ENCODE data around the gene SLC23A1. TPM values are rescaled to one million over a fixed set of nuclear protein-coding genes. Genes with fewer than 3 reads are reported as not detected.
A peak's percentile ranks its signal among the peaks of the same experiment; 100 is the strongest.

SLC23A1 gene
- total RNA-seq, 1 experiment from 2014 or later = not detected

GRCh38 chr5:139394123-139394653 lies 11.1 kb upstream of the SLC23A1 start:
- ATAC-seq (no peak), DNase-seq (ENCODE audit: low read depth, low spot score) (no peak)
- Histone ChIP-seq H3K27ac (ENCODE audit: low read length) (no peak overlapping the region), H3K36me3 (ENCODE audit: control insufficient read depth, insufficient read depth, low read length) (peaks cover 2% of the 10 kb centered on the region; the same call in 1 of the 2 replicates), H3K4me3 (ENCODE audit: low read depth in 2 of 2, low read length in 2 of 2) (no peak overlapping the region), H3K27me3 (ENCODE audit: control insufficient read depth, insufficient read depth, low read length) (no peaks in the 10 kb centered on the region), H3K9me3 (ENCODE audit: control insufficient read depth, insufficient read depth, low read depth, low read length) (no peaks in the 10 kb centered on the region), H3K4me1 (ENCODE audit: control insufficient read depth, insufficient read depth, low read length) (peaks cover 27% of the 10 kb centered on the region)
- in situ Hi-C loops (cut with HindIII; ENCODE audit: low pct_unique_long_range_greater_than_20kb, low sequenced_read_pairs) (no loop called here), intact Hi-C loops (cut with micrococcal nuclease; ENCODE audit: unreplicated experiment) (loop anchor here (10.0 kb wide), 1 partner anchor 109 kb away; no protein-coding TSS in a partner anchor)
- CTCF ChIA-PET = no interaction called here
- POLR2A ChIA-PET = no interaction called here
- no TSS peak for BruUV-seq (replicated peaks)
- TF ChIP-seq SIN3A (IDR thresholded peaks at IDR 0.05; ENCODE audit: borderline replicate concordance, insufficient read depth, low read depth, low read length) (no peak), REST (IDR thresholded peaks at IDR 0.05; ENCODE audit: insufficient read depth in 1 of 2, low read depth in 2 of 2, low read length in 1 of 2) (no peak), POLR2AphosphoS5 (IDR thresholded peaks at IDR 0.05; ENCODE audit: low read depth, low read length) (no peak), CTCF (IDR thresholded peaks at IDR 0.05) (peak; percentile 27; the same call in 1 of the 2 replicates), TCF7L2 (IDR thresholded peaks at IDR 0.05; ENCODE audit: low read depth, low read length) (no peak)

DNA sequence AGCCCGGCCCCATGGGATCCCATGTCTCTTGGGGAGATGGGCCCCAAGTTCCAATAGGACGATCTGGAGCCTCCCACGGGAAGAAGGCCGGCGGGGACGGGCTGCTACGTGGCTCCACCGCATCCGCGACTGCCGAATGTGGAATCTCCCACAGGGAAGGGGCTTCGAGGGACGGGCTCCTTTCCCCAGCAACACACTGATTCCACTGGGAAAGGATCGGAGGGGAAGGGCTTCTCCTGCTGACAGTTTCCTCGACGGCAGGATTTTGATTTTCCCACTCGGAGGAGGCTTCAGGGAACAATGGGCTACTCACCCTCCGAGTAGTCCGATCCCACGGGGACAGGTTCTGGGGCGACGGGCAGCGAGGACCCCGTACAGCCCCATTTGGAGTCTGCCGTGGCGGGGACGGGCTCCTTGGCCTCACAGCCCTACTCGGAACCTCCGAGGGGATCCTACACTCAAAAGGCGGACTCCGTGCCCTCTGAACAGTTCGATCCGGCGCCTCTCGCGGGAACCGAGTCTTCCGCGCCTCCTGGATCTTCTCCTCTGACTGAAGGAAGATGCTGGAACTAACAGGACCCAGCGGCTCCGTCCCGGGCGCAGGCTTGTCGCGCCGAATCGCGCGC lies 10.5 kb upstream of the SLC23A1 start:
- no peaks in the 10 kb centered on the region for H3K9me3 ChIP-seq (ENCODE audit: control insufficient read depth, insufficient read depth, low read depth, low read length)
- in situ Hi-C loops (cut with HindIII; ENCODE audit: low pct_unique_long_range_greater_than_20kb, low sequenced_read_pairs) (no loop called here), intact Hi-C loops (cut with micrococcal nuclease; ENCODE audit: unreplicated experiment) (loop anchor here (10.0 kb wide), 1 partner anchor 109 kb away; no protein-coding TSS in a partner anchor)
- ChIA-PET POLR2A (no interaction called here), CTCF (no interaction called here)
- TF ChIP-seq REST (IDR thresholded peaks at IDR 0.05; ENCODE audit: insufficient read depth in 1 of 2, low read depth in 2 of 2, low read length in 1 of 2) = no peak
- TF ChIP-seq SIN3A (IDR thresholded peaks at IDR 0.05; ENCODE audit: borderline replicate concordance, insufficient read depth, low read depth, low read length) = no peak
- no peak for TF ChIP-seq TCF7L2 (IDR thresholded peaks at IDR 0.05; ENCODE audit: low read depth, low read length)
- TF ChIP-seq POLR2AphosphoS5 (IDR thresholded peaks at IDR 0.05; ENCODE audit: low read depth, low read length) = no peak
- no peak for TF ChIP-seq CTCF (IDR thresholded peaks at IDR 0.05)
- H3K4me3 ChIP-seq (ENCODE audit: low read depth in 2 of 2, low read length in 2 of 2) = peak overlapping the region; percentile 62 to 75
- BruUV-seq (replicated peaks) = no TSS peak
- H3K4me1 ChIP-seq (ENCODE audit: control insufficient read depth, insufficient read depth, low read length) = peaks cover 27% of the 10 kb centered on the region
- H3K27me3 ChIP-seq (ENCODE audit: control insufficient read depth, insufficient read depth, low read length) = no peaks in the 10 kb centered on the region
- peaks cover 2% of the 10 kb centered on the region; the same call in 1 of the 2 replicates for H3K36me3 ChIP-seq (ENCODE audit: control insufficient read depth, insufficient read depth, low read length)
- peak overlapping the region; percentile 85 for H3K27ac ChIP-seq (ENCODE audit: low read length)
- DNase-seq (ENCODE audit: low read depth, low spot score) (no peak), ATAC-seq (no peak)

Measured in Panc1 (cell line).